Esophagus muscularis mucosa (tissue), 4 donors: ENCODE data around the gene POLR1E. TPM values are rescaled to one million over a fixed set of nuclear protein-coding genes. Genes with fewer than 3 reads are reported as not detected.

Experiments used
- DNase-seq: peaks from one replicate; pipeline ENCODE4 v3.0.0-alpha.2; 2017; ENCODE audit errors: extremely low spot score
- H3K27ac ChIP-seq, 4 donors: fragments of 200-600 bp; sonication (generic); replicated peaks in 1 of 4; 1 replicate in 3 of 4; 2 replicates in 1 of 4; pipeline ENCODE4 v1.5.1; 2016 to 2019; ENCODE audit warnings: mild to moderate bottlenecking in 1 of 4
- H3K27me3 ChIP-seq, 4 donors: fragments of 200-600 bp; sonication (generic); one replicate each; pipeline versions ENCODE4 v1.5.1 to v1.6.0; 2016 to 2019
- H3K36me3 ChIP-seq, 4 donors: fragments of 200-600 bp; sonication (generic); one replicate each; pipeline ENCODE4 v1.5.1; 2016 to 2019
- H3K4me1 ChIP-seq, 4 donors: fragments of 200-600 bp; sonication (generic); one replicate each; pipeline ENCODE4 v1.5.1; 2016 to 2019
- H3K4me3 ChIP-seq, 4 donors: fragments of 200-600 bp; sonication (generic); 1 replicate in 2 of 4; 2 replicates in 2 of 4; pipeline ENCODE4 v1.5.1; 2016 to 2019; ENCODE audit warnings: mild to moderate bottlenecking in 4 of 4, moderate library complexity in 1 of 4
- H3K9me3 ChIP-seq, 4 donors: fragments of 200-600 bp; sonication (generic); 1 replicate in 3 of 4; 2 replicates in 1 of 4; pipeline ENCODE4 v1.5.1; 2016 to 2019
- EP300 ChIP-seq: sonication (generic); formaldehyde crosslinking; IDR thresholded peaks from one replicate; pipeline ENCODE4 v1.6.1; 2017; ENCODE audit warnings: antibody characterized with exemption
- POLR2A ChIP-seq: fragments of 450-650 bp; IDR thresholded peaks from one replicate; pipeline ENCODE4 v1.6.1; 2017; ENCODE audit warnings: antibody characterized with exemption, moderate library complexity, mild to moderate bottlenecking, low read depth
- POLR2AphosphoS5 ChIP-seq, 2 donors: sonication (generic); formaldehyde crosslinking; IDR thresholded peaks; one replicate each; pipeline ENCODE4 v1.6.1; 2017; ENCODE audit warnings: antibody characterized with exemption in 2 of 2
- WGBS: methylation state at CpG from one replicate; pipeline ENCODE4 v1.1.5; 2018; 5-methylcytosine and 5-hydroxymethylcytosine counted together
- intact Hi-C: fragments of 100-400 bp; cut with DNase I; formaldehyde crosslinking; loops from one replicate; pipeline ENCODE4 v1.15.1; 2023
- total RNA-seq, 4 donors: library from RNA; depleted of rRNA; stranded (reverse); fragments of >200 nt; gene quantifications; one replicate each; pipeline versions ENCODE4 v1.1.0 to v1.2.1, GENCODE V29; 2016
- TF ChIP-seq, protein P1 (sequence below), 3 experiments: fragments of 200-600 bp in 2 of 3; fragments of 450-650 bp in 1 of 3; sonication (generic) in 2 of 3; IDR thresholded peaks; one replicate each; pipeline ENCODE4 v1.5.1; 2017 to 2019; ENCODE audit warnings: antibody characterized with exemption in 3 of 3, mild to moderate bottlenecking in 2 of 3, moderate library complexity in 1 of 3

Gene POLR1E
- total RNA-seq, 4 donors from 2014 or later = 17.4 to 36.8 (median 24.5) TPM

DNA sequence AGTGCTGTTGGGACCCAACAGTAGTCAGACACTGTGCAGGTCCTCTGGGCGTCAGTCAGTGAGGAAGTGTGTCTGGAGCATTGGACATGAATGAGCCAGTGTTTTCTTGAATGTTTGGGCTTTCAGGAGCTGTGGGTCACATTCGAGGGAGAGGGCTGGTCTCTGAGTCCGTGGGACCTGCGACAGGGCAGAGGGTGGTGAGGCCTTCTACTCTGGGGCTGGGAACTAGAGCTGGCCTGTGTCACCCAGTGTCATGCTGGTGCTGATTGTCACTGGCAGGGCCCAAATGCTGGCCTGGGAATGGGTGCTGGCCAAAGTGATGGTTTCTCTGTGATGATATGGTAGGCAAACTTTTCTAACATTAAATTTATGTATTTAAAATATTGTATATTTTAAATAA, 10.3 kb downstream of the POLR1E start:
- Histone ChIP-seq H3K27me3 (no peaks in the 10 kb centered on the region), H3K4me3 (no peak overlapping the region), H3K36me3 (peaks cover 27 to 99% (median 87%) of the 10 kb centered on the region in 4 donors), H3K4me1 (no peaks in the 10 kb centered on the region), H3K9me3 (no peaks in the 10 kb centered on the region), H3K27ac (no peak overlapping the region)
- intact Hi-C loops = no loop called here
- no peak for TF ChIP-seq POLR2A
- no peak for TF ChIP-seq POLR2AphosphoS5 (IDR thresholded peaks at IDR 0.05)
- TF ChIP-seq EP300 = no peak
- TF ChIP-seq, protein P1, sequence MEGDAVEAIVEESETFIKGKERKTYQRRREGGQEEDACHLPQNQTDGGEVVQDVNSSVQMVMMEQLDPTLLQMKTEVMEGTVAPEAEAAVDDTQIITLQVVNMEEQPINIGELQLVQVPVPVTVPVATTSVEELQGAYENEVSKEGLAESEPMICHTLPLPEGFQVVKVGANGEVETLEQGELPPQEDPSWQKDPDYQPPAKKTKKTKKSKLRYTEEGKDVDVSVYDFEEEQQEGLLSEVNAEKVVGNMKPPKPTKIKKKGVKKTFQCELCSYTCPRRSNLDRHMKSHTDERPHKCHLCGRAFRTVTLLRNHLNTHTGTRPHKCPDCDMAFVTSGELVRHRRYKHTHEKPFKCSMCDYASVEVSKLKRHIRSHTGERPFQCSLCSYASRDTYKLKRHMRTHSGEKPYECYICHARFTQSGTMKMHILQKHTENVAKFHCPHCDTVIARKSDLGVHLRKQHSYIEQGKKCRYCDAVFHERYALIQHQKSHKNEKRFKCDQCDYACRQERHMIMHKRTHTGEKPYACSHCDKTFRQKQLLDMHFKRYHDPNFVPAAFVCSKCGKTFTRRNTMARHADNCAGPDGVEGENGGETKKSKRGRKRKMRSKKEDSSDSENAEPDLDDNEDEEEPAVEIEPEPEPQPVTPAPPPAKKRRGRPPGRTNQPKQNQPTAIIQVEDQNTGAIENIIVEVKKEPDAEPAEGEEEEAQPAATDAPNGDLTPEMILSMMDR (IDR thresholded peaks at IDR 0.05) = no peak
- 62% methylated on average over 4 of the region's 4 CpGs for WGBS
- no peak for DNase-seq

GRCh38 chr9:37497320-37497719, 11.6 kb downstream of the POLR1E start:
- no peak overlapping the region for H3K4me3 ChIP-seq
- 95% methylated on average over 3 of the region's 3 CpGs for WGBS
- intact Hi-C loops = no loop called here
- no peaks in the 10 kb centered on the region for H3K4me1 ChIP-seq
- peaks cover 40 to 99% (median 92%) of the 10 kb centered on the region in 4 donors for H3K36me3 ChIP-seq
- no peak for TF ChIP-seq POLR2A
- TF ChIP-seq, protein P1 (IDR thresholded peaks at IDR 0.05) = no peak
- no peaks in the 10 kb centered on the region for H3K9me3 ChIP-seq
- H3K27me3 ChIP-seq = no peaks in the 10 kb centered on the region
- no peak overlapping the region for H3K27ac ChIP-seq
- no peak for DNase-seq

DNA sequence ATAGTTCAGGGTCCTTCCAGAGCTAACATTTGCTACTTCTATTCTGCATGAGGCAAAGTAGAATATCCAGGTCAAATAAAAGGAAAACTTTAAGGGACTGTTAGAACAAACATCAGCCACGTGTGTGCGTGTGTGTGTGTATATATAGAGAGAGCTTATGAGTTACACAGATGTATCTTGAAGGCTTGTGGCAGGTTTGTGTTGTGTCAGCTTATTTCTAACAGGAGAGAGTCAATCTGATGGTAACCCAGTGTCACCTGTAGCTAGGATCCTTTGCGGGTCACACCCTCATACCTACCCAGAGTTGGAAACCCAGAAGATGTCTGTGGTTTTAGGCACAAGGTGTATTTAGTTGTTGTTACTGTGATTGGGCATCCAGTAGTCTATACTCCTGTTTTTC, 12.7 kb downstream of the POLR1E start:
- 50% methylated on average over 3 of the region's 3 CpGs for WGBS
- no peaks in the 10 kb centered on the region for H3K27me3 ChIP-seq
- DNase-seq = no peak
- TF ChIP-seq EP300 (no peak), POLR2AphosphoS5 (IDR thresholded peaks at IDR 0.05) (no peak), POLR2A (no peak)
- TF ChIP-seq, protein P1 (IDR thresholded peaks at IDR 0.05) = no peak
- H3K9me3 ChIP-seq = no peaks in the 10 kb centered on the region
- peaks cover 43 to 99% (median 92%) of the 10 kb centered on the region in 4 donors for H3K36me3 ChIP-seq
- H3K4me1 ChIP-seq = no peaks in the 10 kb centered on the region
- no peak overlapping the region for H3K27ac ChIP-seq
- intact Hi-C loops = no loop called here
- H3K4me3 ChIP-seq = no peak overlapping the region

DNA sequence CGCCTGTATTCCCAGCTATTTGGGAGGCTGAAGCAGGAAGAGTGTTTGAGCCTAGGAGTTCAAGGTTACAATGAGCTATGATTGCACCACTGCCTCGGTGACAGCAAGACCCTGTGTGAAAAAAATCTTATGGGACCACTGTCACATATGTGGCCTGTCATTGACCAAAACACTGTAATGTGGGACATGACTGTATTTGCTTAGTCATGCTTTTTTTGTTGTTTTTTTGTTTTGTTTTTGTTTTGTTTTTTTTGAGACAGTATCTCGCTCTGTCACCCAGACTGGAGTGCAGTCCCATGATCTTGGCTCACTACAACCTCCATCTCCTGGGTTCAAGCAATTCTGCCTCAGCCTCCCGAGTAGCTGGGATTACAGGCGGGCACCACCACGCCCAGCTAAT, 13.5 kb downstream of the POLR1E start:
- H3K27ac ChIP-seq = no peak overlapping the region
- H3K4me1 ChIP-seq = no peaks in the 10 kb centered on the region
- H3K27me3 ChIP-seq = no peaks in the 10 kb centered on the region
- TF ChIP-seq POLR2AphosphoS5 (IDR thresholded peaks at IDR 0.05) (no peak), EP300 (no peak), POLR2A (no peak)
- TF ChIP-seq, protein P1 (IDR thresholded peaks at IDR 0.05) = no peak
- no peak overlapping the region for H3K4me3 ChIP-seq
- 94% methylated on average over 6 of the region's 6 CpGs for WGBS
- intact Hi-C loops = no loop called here
- peaks cover 40 to 99% (median 92%) of the 10 kb centered on the region in 4 donors for H3K36me3 ChIP-seq
- DNase-seq = no peak
- no peaks in the 10 kb centered on the region for H3K9me3 ChIP-seq

DNA sequence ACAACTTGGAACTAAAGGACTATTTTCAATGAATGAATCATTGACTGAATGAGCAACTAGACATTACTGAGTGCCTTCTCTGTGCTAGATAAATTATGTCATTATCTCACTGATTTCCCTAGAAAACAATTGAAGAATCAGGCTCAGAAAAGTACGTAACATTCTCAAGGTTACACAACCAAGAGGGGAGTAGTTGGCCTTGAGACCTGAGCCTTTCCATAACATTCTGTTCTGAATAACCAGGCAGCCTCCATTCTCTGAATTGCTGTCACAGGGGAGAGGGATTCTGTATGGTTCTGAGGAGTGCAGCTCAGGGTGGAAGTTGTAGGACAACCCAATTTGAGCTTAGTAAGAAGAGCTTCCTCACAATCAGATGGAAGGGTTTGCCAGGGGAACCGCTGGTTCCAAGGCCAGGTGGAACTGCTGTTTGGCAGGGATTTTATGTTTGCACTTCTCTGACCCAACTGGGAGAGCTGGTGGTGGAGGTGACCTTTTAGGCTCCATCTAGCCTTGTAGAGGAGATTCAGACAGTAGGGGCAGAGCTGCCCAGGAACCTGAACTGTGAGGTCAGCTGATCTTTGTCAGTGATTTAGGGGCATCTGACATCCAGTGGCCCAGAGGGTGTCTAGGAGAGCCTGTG, 16.3 kb downstream of the POLR1E start:
- intact Hi-C loops = no loop called here
- Histone ChIP-seq H3K27me3 (no peaks in the 10 kb centered on the region), H3K27ac (no peak overlapping the region), H3K9me3 (no peaks in the 10 kb centered on the region), H3K4me1 (no peaks in the 10 kb centered on the region), H3K36me3 (peaks cover 42 to 95% (median 76%) of the 10 kb centered on the region in 4 donors), H3K4me3 (no peak overlapping the region)
- WGBS = 36% methylated on average over 1 of the region's 2 CpGs
- no peak for DNase-seq
- TF ChIP-seq POLR2AphosphoS5 (IDR thresholded peaks at IDR 0.05) (no peak), EP300 (no peak)
- TF ChIP-seq, protein P1 (IDR thresholded peaks at IDR 0.05) = no peak
